ES-I3 (cell line): Measurements from ENCODE around the gene CCR4.

Experiments
- H3K36me3 ChIP-seq: 2 replicates; pipeline ENCODE4 v1.6.1; 2013; ENCODE audit warnings: mild to moderate bottlenecking, low read length, control low read depth, moderate library complexity; ENCODE audit not compliant: insufficient read depth
- H3K4me1 ChIP-seq: 2 replicates; pipeline ENCODE4 v1.6.1; 2013; ENCODE audit warnings: mild to moderate bottlenecking, control low read depth, low read length; ENCODE audit not compliant: insufficient read depth
- H3K9ac ChIP-seq: 2 replicates; pipeline ENCODE4 v1.6.1; 2013; ENCODE audit warnings: low read depth, mild to moderate bottlenecking, low read length, moderate library complexity
- H3K9me3 ChIP-seq: 2 replicates; pipeline ENCODE4 v1.6.1; 2013; ENCODE audit warnings: mild to moderate bottlenecking, low read length, moderate library complexity; ENCODE audit not compliant: control insufficient read depth, insufficient read depth

Gene CCR4

DNA sequence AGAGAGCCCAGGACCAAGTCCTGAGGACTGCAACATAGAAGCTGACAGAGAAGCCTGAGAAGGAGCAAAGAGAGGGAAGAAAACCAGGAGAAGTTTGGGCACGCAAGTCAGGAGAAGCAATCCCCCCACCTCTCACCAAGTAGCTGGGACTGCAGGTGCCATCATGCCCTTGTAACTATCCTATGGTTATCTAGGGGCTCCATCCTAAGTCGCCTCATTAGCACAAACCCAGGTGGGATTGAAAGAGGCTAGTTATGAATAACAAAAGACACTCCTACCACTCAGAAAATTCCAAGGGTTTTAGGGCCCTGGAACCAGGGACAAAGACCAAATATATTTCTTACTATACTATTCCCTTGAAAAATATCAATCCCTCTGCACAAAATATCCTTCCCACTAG lies 53.5 kb downstream of the CCR4 start:
- Histone ChIP-seq H3K36me3 (peaks cover 3% of the 10 kb centered on the region; the same call in 1 of the 2 replicates), H3K9me3 (peaks cover 5% of the 10 kb centered on the region; the same call in 1 of the 2 replicates), H3K9ac (no peak overlapping the region), H3K4me1 (peaks cover 7% of the 10 kb centered on the region; the same call in 1 of the 2 replicates)
